ENCODE measurements around the gene GNPTAB.
"Not testable (repeated sequence)": the region's sequence is repeated elsewhere in the genome, so short reads cannot be mapped to it uniquely, and the experiment has no call there.

Gene GNPTAB

GRCh38 chr12:101852998-101853397, 22.2 kb upstream of the GNPTAB start:
- no peak for DNase-seq (ENCODE audit: low read depth)

- no peak for DNase-seq (ENCODE audit: low read depth)
These were observed 19.4 kb upstream of the GNPTAB start for GRCh38 chr12:101850199-101850598.

GRCh38 chr12:101847325-101847724, 16.6 kb upstream of the GNPTAB start:
- no peak for DNase-seq (ENCODE audit: low read depth)

GRCh38 chr12:101845137-101845711, 14.5 kb upstream of the GNPTAB start:
- no peak for DNase-seq (ENCODE audit: low read depth)

GRCh38 chr12:101841069-101841468, 10.3 kb upstream of the GNPTAB start:
- no peak for DNase-seq (ENCODE audit: low read depth)

GRCh38 chr12:101839324-101840283, 8.8 kb upstream of the GNPTAB start:
- no peak for DNase-seq (ENCODE audit: low read depth)

- DNase-seq (ENCODE audit: low read depth) = no peak
These were observed 8.0 kb upstream of the GNPTAB start for GRCh38 chr12:101838628-101839323.

- DNase-seq (ENCODE audit: low read depth) = no peak
These were observed 1.3 kb upstream of the GNPTAB start for GRCh38 chr12:101832030-101832429.

GRCh38 chr12:101829639-101830366, 956 bp downstream of the GNPTAB start:
- DNase-seq (ENCODE audit: low read depth) = no peak

- no peak for DNase-seq (ENCODE audit: low read depth)
These were observed 2.1 kb downstream of the GNPTAB start for GRCh38 chr12:101828463-101829196.

GRCh38 chr12:101826766-101827368, 3.9 kb downstream of the GNPTAB start:
- no peak for DNase-seq (ENCODE audit: low read depth)

- DNase-seq (ENCODE audit: low read depth) = no peak
These were observed 5.9 kb downstream of the GNPTAB start for GRCh38 chr12:101824831-101825230.

GRCh38 chr12:101823891-101824290, 6.9 kb downstream of the GNPTAB start:
- DNase-seq (ENCODE audit: low read depth) = no peak

GRCh38 chr12:101823039-101823438, 7.7 kb downstream of the GNPTAB start:
- DNase-seq (ENCODE audit: low read depth) = no peak

- no peak for DNase-seq (ENCODE audit: low read depth)
These were observed 11.3 kb downstream of the GNPTAB start for GRCh38 chr12:101819467-101819866.

GRCh38 chr12:101818689-101819088, 12.1 kb downstream of the GNPTAB start:
- not testable (repeated sequence) for DNase-seq (ENCODE audit: low read depth)

GRCh38 chr12:101813117-101813516, 17.6 kb downstream of the GNPTAB start:
- DNase-seq (ENCODE audit: low read depth) = no peak

GRCh38 chr12:101812716-101813115, 18.0 kb downstream of the GNPTAB start:
- not testable (repeated sequence) for DNase-seq (ENCODE audit: low read depth)

GRCh38 chr12:101811342-101811741, 19.4 kb downstream of the GNPTAB start:
- DNase-seq (ENCODE audit: low read depth) = not testable (repeated sequence)

GRCh38 chr12:101809208-101809607, 21.6 kb downstream of the GNPTAB start:
- DNase-seq (ENCODE audit: low read depth) = no peak

- no peak for DNase-seq (ENCODE audit: low read depth)
These were observed 24.5 kb downstream of the GNPTAB start for GRCh38 chr12:101806265-101806664.

Data from HS-27A (cell line).